Memory B cell (primary cell): ENCODE measurements around the gene KRTCAP2.
A peak's percentile ranks its signal among the peaks of the same experiment; 100 is the strongest.
"Not testable (repeated sequence)": the region's sequence is repeated elsewhere in the genome, so short reads cannot be mapped to it uniquely, and the experiment has no call there.

Experiments used
- ATAC-seq: fragments of 150-1000 bp; cut with Tn5 transposase; 2 replicates; pipeline ENCODE4 v1.10.0; 2021; ENCODE audit warnings: low read depth, mild to moderate bottlenecking, moderate library complexity
- DNase-seq, 2 donors: peaks; one replicate each; pipeline ENCODE4 v3.0.0; 2022; ENCODE audit warnings: low spot score in 2 of 2
- H3K27ac Mint-ChIP-seq: one replicate; pipeline ENCODE4 v1.8.0; 2022; ENCODE audit warnings: mild to moderate bottlenecking, moderate library complexity, mixed read lengths
- H3K27me3 Mint-ChIP-seq: one replicate; pipeline ENCODE4 v1.8.0; 2022; ENCODE audit warnings: mixed read lengths
- H3K36me3 Mint-ChIP-seq: one replicate; pipeline ENCODE4 v1.8.0; 2022; ENCODE audit warnings: mild to moderate bottlenecking, mixed read lengths
- H3K4me1 Mint-ChIP-seq: one replicate; pipeline ENCODE4 v1.8.0; 2022; ENCODE audit warnings: mixed read lengths
- H3K4me3 Mint-ChIP-seq: one replicate; pipeline ENCODE4 v1.8.0; 2022; ENCODE audit warnings: mild to moderate bottlenecking, moderate library complexity, mixed read lengths
- H3K9me3 Mint-ChIP-seq: one replicate; pipeline ENCODE4 v1.8.0; 2022; ENCODE audit warnings: mixed read lengths

The KRTCAP2 gene

GRCh38 chr1:155158991-155159390 lies 14.1 kb downstream of the KRTCAP2 start:
- H3K9me3 Mint-ChIP-seq = no peaks in the 10 kb centered on the region
- H3K4me3 Mint-ChIP-seq = no peak overlapping the region
- H3K27me3 Mint-ChIP-seq = no peaks in the 10 kb centered on the region
- no peaks in the 10 kb centered on the region for H3K36me3 Mint-ChIP-seq
- no peaks in the 10 kb centered on the region for H3K4me1 Mint-ChIP-seq
- no peak for ATAC-seq
- no peak for DNase-seq
- H3K27ac Mint-ChIP-seq = no peak overlapping the region

- not testable (repeated sequence) for H3K4me3 Mint-ChIP-seq, H3K4me1 Mint-ChIP-seq, DNase-seq, H3K36me3 Mint-ChIP-seq, H3K9me3 Mint-ChIP-seq, ATAC-seq, H3K27ac Mint-ChIP-seq, H3K27me3 Mint-ChIP-seq
Measured at GRCh38 chr1:155155996-155156643, 17.0 kb downstream of the KRTCAP2 start.

GRCh38 chr1:155145491-155145890 lies 27.6 kb downstream of the KRTCAP2 start:
- H3K4me1 Mint-ChIP-seq = peaks cover 16% of the 10 kb centered on the region
- no peak overlapping the region for H3K27ac Mint-ChIP-seq
- DNase-seq (no peak), ATAC-seq (no peak)
- no peak overlapping the region for H3K4me3 Mint-ChIP-seq
- no peaks in the 10 kb centered on the region for H3K36me3 Mint-ChIP-seq
- H3K27me3 Mint-ChIP-seq = peaks cover 3% of the 10 kb centered on the region
- H3K9me3 Mint-ChIP-seq = no peaks in the 10 kb centered on the region

GRCh38 chr1:155141749-155142148 lies 31.4 kb downstream of the KRTCAP2 start:
- no peak for ATAC-seq
- Mint-ChIP-seq H3K9me3 (no peaks in the 10 kb centered on the region), H3K27me3 (peaks cover 3% of the 10 kb centered on the region), H3K4me3 (no peak overlapping the region), H3K27ac (no peak overlapping the region), H3K36me3 (no peaks in the 10 kb centered on the region), H3K4me1 (peaks cover 12% of the 10 kb centered on the region)
- no peak for DNase-seq

GRCh38 chr1:155140630-155140953 lies 32.5 kb downstream of the KRTCAP2 start:
- H3K27me3 Mint-ChIP-seq = peaks cover 2% of the 10 kb centered on the region
- H3K36me3 Mint-ChIP-seq = peaks cover 1% of the 10 kb centered on the region
- peaks cover 16% of the 10 kb centered on the region for H3K4me1 Mint-ChIP-seq
- DNase-seq = no peak
- H3K27ac Mint-ChIP-seq = peak overlapping the region; percentile 87
- H3K4me3 Mint-ChIP-seq = peak overlapping the region; percentile 92
- no peaks in the 10 kb centered on the region for H3K9me3 Mint-ChIP-seq
- no peak for ATAC-seq

- Mint-ChIP-seq H3K27ac (peak within 1 kb of the TSS; percentile 87), H3K36me3 (peaks cover 1% of the 10 kb centered on the region), H3K4me3 (peak within 1 kb of the TSS; percentile 92), H3K4me1 (peaks cover 18% of the 10 kb centered on the region), H3K27me3 (no peaks in the 10 kb centered on the region), H3K9me3 (no peaks in the 10 kb centered on the region)
- ATAC-seq (peak; percentile 61), DNase-seq (peak; percentile 75 to 87)
Measured at GRCh38 chr1:155139895-155140629, 33.0 kb downstream of the KRTCAP2 start, which contains the start of gene DPM3. Gene DPM3 (minus strand): TSS chr1:155140531. CDS start chr1:155140240, 291 bp downstream.

- peaks cover 24% of the 10 kb centered on the region for H3K4me1 Mint-ChIP-seq
- H3K4me3 Mint-ChIP-seq = peak overlapping the region; percentile 95
- H3K36me3 Mint-ChIP-seq = peaks cover 1% of the 10 kb centered on the region
- no peak for DNase-seq
- H3K27ac Mint-ChIP-seq = peak overlapping the region; percentile 99
- no peak for ATAC-seq
- H3K27me3 Mint-ChIP-seq = no peaks in the 10 kb centered on the region
- H3K9me3 Mint-ChIP-seq = no peaks in the 10 kb centered on the region
Measured at GRCh38 chr1:155137154-155137949, 35.8 kb downstream of the KRTCAP2 start.

GRCh38 chr1:155136748-155137147 lies 36.4 kb downstream of the KRTCAP2 start:
- Mint-ChIP-seq H3K9me3 (no peaks in the 10 kb centered on the region), H3K36me3 (peaks cover 1% of the 10 kb centered on the region), H3K4me3 (peak overlapping the region; percentile 95), H3K27me3 (no peaks in the 10 kb centered on the region), H3K27ac (peak overlapping the region; percentile 99), H3K4me1 (peaks cover 24% of the 10 kb centered on the region)
- no peak for ATAC-seq
- DNase-seq = no peak

- no peaks in the 10 kb centered on the region for H3K9me3 Mint-ChIP-seq
- DNase-seq = peak; percentile 91 to 92
- H3K4me3 Mint-ChIP-seq = peak within 1 kb of the TSS; percentile 95
- H3K36me3 Mint-ChIP-seq = peaks cover 1% of the 10 kb centered on the region
- peak; percentile 84 for ATAC-seq
- H3K4me1 Mint-ChIP-seq = peaks cover 24% of the 10 kb centered on the region
- no peaks in the 10 kb centered on the region for H3K27me3 Mint-ChIP-seq
- peak within 1 kb of the TSS; percentile 99 for H3K27ac Mint-ChIP-seq
Measured at GRCh38 chr1:155135415-155136028, 37.6 kb downstream of the KRTCAP2 start, which contains the start of gene SLC50A1. Gene SLC50A1 (plus strand): TSS chr1:155135852. CDS start chr1:155135912, 60 bp downstream.

- ATAC-seq (no peak), DNase-seq (no peak)
- Mint-ChIP-seq H3K27me3 (no peaks in the 10 kb centered on the region), H3K9me3 (no peaks in the 10 kb centered on the region), H3K27ac (peak overlapping the region; percentile 99), H3K36me3 (peaks cover 1% of the 10 kb centered on the region), H3K4me3 (peak overlapping the region; percentile 95), H3K4me1 (peaks cover 24% of the 10 kb centered on the region)
Measured at GRCh38 chr1:155134880-155135414, 38.2 kb downstream of the KRTCAP2 start.

- no peak for ATAC-seq
- H3K27ac Mint-ChIP-seq = no peak overlapping the region
- peaks cover 24% of the 10 kb centered on the region for H3K4me1 Mint-ChIP-seq
Measured at GRCh38 chr1:155134322-155134721, 38.8 kb downstream of the KRTCAP2 start.

GRCh38 chr1:155133799-155134281 lies 39.3 kb downstream of the KRTCAP2 start:
- H3K36me3 Mint-ChIP-seq = peaks cover 1% of the 10 kb centered on the region
- peaks cover 4% of the 10 kb centered on the region for H3K27me3 Mint-ChIP-seq
- no peak for DNase-seq
- H3K27ac Mint-ChIP-seq = no peak overlapping the region
- H3K9me3 Mint-ChIP-seq = no peaks in the 10 kb centered on the region
- ATAC-seq = no peak
- no peak overlapping the region for H3K4me3 Mint-ChIP-seq
- peaks cover 24% of the 10 kb centered on the region for H3K4me1 Mint-ChIP-seq

More at GRCh38 chr1:155134322-155134721, 38.8 kb downstream of the KRTCAP2 start:
- Mint-ChIP-seq H3K27me3 (peaks cover 2% of the 10 kb centered on the region), H3K4me3 (peak overlapping the region; percentile 95), H3K9me3 (no peaks in the 10 kb centered on the region), H3K36me3 (peaks cover 1% of the 10 kb centered on the region)
- no peak for DNase-seq

GRCh38 chr1:155131856-155132255 lies 41.2 kb downstream of the KRTCAP2 start:
- DNase-seq = no peak
- Mint-ChIP-seq H3K36me3 (peaks cover 1% of the 10 kb centered on the region), H3K4me1 (peaks cover 32% of the 10 kb centered on the region), H3K9me3 (no peaks in the 10 kb centered on the region), H3K27me3 (peaks cover 15% of the 10 kb centered on the region), H3K27ac (no peak overlapping the region), H3K4me3 (no peak overlapping the region)
- no peak for ATAC-seq
